Endodermal cell (in vitro differentiated cells): ENCODE data around the gene TAF4B. TPM values are rescaled to one million over a fixed set of nuclear protein-coding genes. Genes with fewer than 3 reads are reported as not detected.
A peak's percentile ranks its signal among the peaks of the same experiment; 100 is the strongest.

Source experiments
- DNase-seq: peaks from one replicate; pipeline ENCODE4 v3.0.0-alpha.2; 2017
- H3K27ac ChIP-seq: 2 replicates; pipeline ENCODE4 v1.5.1; 2013; ENCODE audit warnings: mild to moderate bottlenecking, low read depth, low read length, moderate library complexity
- H3K27me3 ChIP-seq: 2 replicates; pipeline ENCODE4 v1.6.1; 2013; ENCODE audit warnings: mild to moderate bottlenecking, low read length, moderate library complexity; ENCODE audit not compliant: insufficient read depth, control insufficient read depth, poor library complexity, severe bottlenecking
- H3K36me3 ChIP-seq: 2 replicates; pipeline ENCODE4 v1.7.0; 2013; ENCODE audit warnings: mild to moderate bottlenecking, low read length, moderate library complexity; ENCODE audit not compliant: control insufficient read depth, insufficient read depth
- H3K4me1 ChIP-seq: one replicate; pipeline ENCODE4 v1.7.0; 2013; ENCODE audit warnings: low read length; ENCODE audit not compliant: control insufficient read depth, insufficient read depth
- H3K4me3 ChIP-seq: 2 replicates; pipeline ENCODE4 v1.5.1; 2013; ENCODE audit warnings: mild to moderate bottlenecking, low read length, moderate library complexity
- H3K9ac ChIP-seq: 2 replicates; pipeline ENCODE4 v1.6.1; 2013; ENCODE audit warnings: mild to moderate bottlenecking, low read length, moderate library complexity; ENCODE audit not compliant: poor library complexity, severe bottlenecking; ENCODE audit errors: extremely low read depth
- H3K9me3 ChIP-seq: 2 replicates; pipeline ENCODE4 v1.6.1; 2013; ENCODE audit warnings: mild to moderate bottlenecking, low read length, moderate library complexity; ENCODE audit not compliant: control insufficient read depth
- H3K27ac Mint-ChIP-seq: 2 replicates; pipeline ENCODE4 v1.8.0; 2020; ENCODE audit warnings: mixed read lengths
- H3K27me3 Mint-ChIP-seq: 2 replicates; pipeline ENCODE4 v1.8.0; 2021; ENCODE audit warnings: mild to moderate bottlenecking, mixed read lengths; ENCODE audit not compliant: insufficient read depth
- H3K36me3 Mint-ChIP-seq: 2 replicates; pipeline ENCODE4 v1.8.0; 2020; ENCODE audit warnings: low read depth, mixed read lengths
- H3K4me1 Mint-ChIP-seq: 2 replicates; pipeline ENCODE4 v1.8.0; 2020; ENCODE audit warnings: mixed read lengths
- H3K4me3 Mint-ChIP-seq: 2 replicates; pipeline ENCODE4 v1.8.0; 2020; ENCODE audit warnings: mild to moderate bottlenecking, moderate library complexity, mixed read lengths
- H3K9me3 Mint-ChIP-seq: 2 replicates; pipeline ENCODE4 v1.8.0; 2020; ENCODE audit warnings: mild to moderate bottlenecking, mixed read lengths
- WGBS, 2 experiments: methylation state at CpG; one replicate each; pipeline versions ENCODE4 v1.1.5 to v1.1.7; 2013; ENCODE audit warnings: missing lambda C conversion rate in 2 of 2, mixed read lengths in 1 of 2; ENCODE audit not compliant: insufficient coverage in 1 of 2, insufficient read length in 1 of 2; 5-methylcytosine and 5-hydroxymethylcytosine counted together
- total RNA-seq, 2 donors: library from RNA; stranded (reverse); fragmentation: NEBNext Ultra II Directional in 1 of 2; extraction: Animal tissue kit (Norgen Biotek cat#: 25700) in 1 of 2; gene quantifications; 2 replicates in 1 of 2; 3 replicates in 1 of 2; pipeline ENCODE4 v1.2.1, GENCODE V29; 2021
- TF ChIP-seq, protein P1 (sequence below): fragments of 200-600 bp; sonication (generic); conservative IDR thresholded peaks from 2 replicates; pipeline ENCODE4 v1.5.0; 2021; ENCODE audit warnings: antibody characterized with exemption, mild to moderate bottlenecking

Gene TAF4B
- total RNA-seq, 2 donors from 2014 or later: 6.9 to 7.7 TPM

DNA sequence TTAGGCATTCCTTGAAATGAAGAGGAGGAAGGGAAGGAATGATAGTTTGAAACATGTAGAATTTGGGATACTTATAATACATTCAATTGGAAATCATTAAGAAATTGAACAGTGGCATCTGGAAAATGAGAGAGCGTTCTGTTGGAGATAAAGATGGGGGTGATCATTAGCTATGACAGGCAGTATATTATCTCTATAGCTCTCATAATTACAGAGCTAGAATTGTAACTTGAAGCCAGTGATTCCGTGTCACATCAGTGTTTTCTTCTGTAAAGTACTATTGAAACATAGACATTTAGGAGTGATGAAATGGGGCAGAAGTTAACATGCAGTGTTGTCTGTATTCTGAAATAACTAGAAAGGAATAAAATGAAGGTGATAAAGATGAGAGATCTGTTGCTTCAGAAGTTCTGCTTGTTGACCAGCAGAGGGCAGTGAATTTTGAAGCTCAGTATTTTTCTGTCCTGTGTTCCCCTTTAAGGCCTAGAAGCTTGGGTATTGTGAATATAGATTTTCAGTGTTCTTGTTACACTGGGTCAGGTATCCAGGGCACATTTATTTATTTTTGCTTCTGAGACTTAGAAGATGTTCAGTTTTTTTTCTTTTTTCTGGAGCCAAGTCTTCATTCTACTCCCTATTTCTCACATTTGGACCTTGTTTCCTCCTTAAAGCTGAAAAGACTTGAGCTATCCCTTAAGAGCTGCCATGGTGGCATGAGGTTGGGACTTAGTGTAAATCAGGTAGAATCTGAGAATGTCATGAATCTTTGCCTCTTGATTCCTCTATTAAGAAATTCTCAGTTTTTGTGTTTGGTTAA is 157.4 kb downstream of the TAF4B start:
- TF ChIP-seq, protein P1, sequence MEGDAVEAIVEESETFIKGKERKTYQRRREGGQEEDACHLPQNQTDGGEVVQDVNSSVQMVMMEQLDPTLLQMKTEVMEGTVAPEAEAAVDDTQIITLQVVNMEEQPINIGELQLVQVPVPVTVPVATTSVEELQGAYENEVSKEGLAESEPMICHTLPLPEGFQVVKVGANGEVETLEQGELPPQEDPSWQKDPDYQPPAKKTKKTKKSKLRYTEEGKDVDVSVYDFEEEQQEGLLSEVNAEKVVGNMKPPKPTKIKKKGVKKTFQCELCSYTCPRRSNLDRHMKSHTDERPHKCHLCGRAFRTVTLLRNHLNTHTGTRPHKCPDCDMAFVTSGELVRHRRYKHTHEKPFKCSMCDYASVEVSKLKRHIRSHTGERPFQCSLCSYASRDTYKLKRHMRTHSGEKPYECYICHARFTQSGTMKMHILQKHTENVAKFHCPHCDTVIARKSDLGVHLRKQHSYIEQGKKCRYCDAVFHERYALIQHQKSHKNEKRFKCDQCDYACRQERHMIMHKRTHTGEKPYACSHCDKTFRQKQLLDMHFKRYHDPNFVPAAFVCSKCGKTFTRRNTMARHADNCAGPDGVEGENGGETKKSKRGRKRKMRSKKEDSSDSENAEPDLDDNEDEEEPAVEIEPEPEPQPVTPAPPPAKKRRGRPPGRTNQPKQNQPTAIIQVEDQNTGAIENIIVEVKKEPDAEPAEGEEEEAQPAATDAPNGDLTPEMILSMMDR: peak; percentile 91
- Mint-ChIP-seq H3K27ac (no peak overlapping the region), H3K27me3 (no peaks in the 10 kb centered on the region), H3K4me1 (peaks cover 4% of the 10 kb centered on the region), H3K4me3 (no peak overlapping the region), H3K9me3 (no peaks in the 10 kb centered on the region), H3K36me3 (no peaks in the 10 kb centered on the region)
- Histone ChIP-seq H3K4me1 (no peaks in the 10 kb centered on the region), H3K9ac (no peak overlapping the region), H3K4me3 (no peak overlapping the region), H3K27me3 (no peaks in the 10 kb centered on the region), H3K9me3 (no peaks in the 10 kb centered on the region), H3K27ac (no peak overlapping the region), H3K36me3 (no peaks in the 10 kb centered on the region)
- no peak for DNase-seq
- WGBS, 2 experiments: 0 to 30% methylated on average over 1 to 2 of the region's 2 CpGs

DNA sequence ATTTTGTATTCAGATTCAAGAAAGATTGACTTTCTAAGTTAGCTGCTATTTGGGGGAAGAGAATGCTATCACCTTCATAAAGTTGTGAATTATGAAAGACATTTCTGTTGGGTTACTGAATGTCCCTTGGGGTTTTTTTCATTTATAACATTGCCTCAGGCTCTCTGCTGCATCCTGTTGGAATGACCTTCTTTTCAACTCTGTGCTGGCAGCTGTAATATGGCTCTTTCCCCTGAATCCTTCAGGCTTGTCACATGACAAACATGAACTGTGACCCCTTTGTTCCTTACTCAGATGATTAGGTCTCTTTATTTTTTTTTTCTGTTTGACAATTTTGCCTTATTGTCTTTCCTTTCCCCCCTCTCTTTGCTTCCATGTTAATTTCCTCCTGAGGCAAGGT is 159.8 kb downstream of the TAF4B start:
- H3K4me1 ChIP-seq: no peaks in the 10 kb centered on the region
- Mint-ChIP-seq H3K4me1 (peaks cover 4% of the 10 kb centered on the region), H3K27ac (peak overlapping the region; percentile 3), H3K9me3 (no peaks in the 10 kb centered on the region), H3K4me3 (no peak overlapping the region), H3K36me3 (peaks cover 4% of the 10 kb centered on the region), H3K27me3 (no peaks in the 10 kb centered on the region)
- H3K9me3 ChIP-seq: no peaks in the 10 kb centered on the region
- peaks cover 12% of the 10 kb centered on the region for H3K36me3 ChIP-seq
- peak overlapping the region; percentile 27 for H3K27ac ChIP-seq
- no peak overlapping the region for H3K9ac ChIP-seq
- no peaks in the 10 kb centered on the region for H3K27me3 ChIP-seq
- DNase-seq: no peak
- TF ChIP-seq, protein P1: no peak
- no peak overlapping the region for H3K4me3 ChIP-seq

DNA sequence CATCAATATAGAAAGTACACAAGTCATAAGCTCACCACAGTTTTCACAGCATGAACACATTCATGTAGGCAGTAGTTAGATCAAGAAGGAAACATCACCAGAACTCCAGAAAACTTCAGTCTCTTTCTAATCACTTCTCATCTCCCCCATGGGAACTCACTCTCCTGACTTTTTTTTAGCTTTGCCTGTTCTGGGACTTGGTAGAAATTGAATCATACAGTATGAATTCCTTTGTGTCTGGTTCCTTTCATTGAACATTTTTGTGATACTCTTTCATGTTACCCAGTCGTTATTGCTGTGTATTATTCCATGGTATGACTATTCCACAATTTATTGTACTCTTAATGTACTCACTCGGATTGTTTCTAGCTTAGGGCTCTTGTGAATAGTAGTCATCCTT is 160.2 kb downstream of the TAF4B start:
- TF ChIP-seq, protein P1: no peak
- H3K9me3 Mint-ChIP-seq: no peaks in the 10 kb centered on the region
- Histone ChIP-seq H3K27me3 (no peaks in the 10 kb centered on the region), H3K4me1 (no peaks in the 10 kb centered on the region), H3K4me3 (no peak overlapping the region), H3K9me3 (no peaks in the 10 kb centered on the region), H3K36me3 (peaks cover 15% of the 10 kb centered on the region), H3K9ac (no peak overlapping the region), H3K27ac (peak overlapping the region; percentile 27)
- peaks cover 4% of the 10 kb centered on the region for H3K4me1 Mint-ChIP-seq
- no peak for DNase-seq
- peak overlapping the region; percentile 3 for H3K27ac Mint-ChIP-seq
- H3K36me3 Mint-ChIP-seq: peaks cover 4% of the 10 kb centered on the region
- no peaks in the 10 kb centered on the region for H3K27me3 Mint-ChIP-seq
- H3K4me3 Mint-ChIP-seq: no peak overlapping the region
- 76 to 80% methylated on average over 1 to 2 of the region's 2 CpGs for WGBS, 2 experiments
